HL-60 (cell line): ENCODE results near the gene JARID2.

ENCODE experiments used
- DNase-seq, 2 experiments: peaks; one replicate each; pipeline ENCODE4 v3.0.0-alpha.2; 2010 to 2020; ENCODE audit warnings: low read depth in 1 of 2, low spot score in 1 of 2
- H3K27ac ChIP-seq: fragments of 250-450 bp; sonication (Bioruptor Pico); replicated peaks from 2 replicates; pipeline ENCODE4 v1.5.1; 2020; ENCODE audit warnings: mild to moderate bottlenecking, moderate library complexity
- H3K27me3 ChIP-seq: fragments of 250-450 bp; sonication (Bioruptor Pico); 2 replicates; pipeline ENCODE4 v1.5.1; 2021; ENCODE audit warnings: mild to moderate bottlenecking, moderate library complexity; ENCODE audit not compliant: insufficient read depth, poor library complexity, severe bottlenecking
- H3K4me3 ChIP-seq: replicated peaks from 2 replicates; pipeline ENCODE4 v1.5.1; 2011; ENCODE audit warnings: mild to moderate bottlenecking, control low read depth, low read length; ENCODE audit not compliant: insufficient read depth
- GABPA ChIP-seq: IDR thresholded peaks from 2 replicates; pipeline ENCODE4 v1.6.1; 2012; ENCODE audit warnings: low read depth
- POLR2AphosphoS5 ChIP-seq: IDR thresholded peaks from 2 replicates; pipeline ENCODE4 v1.6.1; 2012; ENCODE audit warnings: low read depth
- SPI1 ChIP-seq: IDR thresholded peaks from 2 replicates; pipeline ENCODE4 v1.6.1; 2012; ENCODE audit warnings: low read depth, mild to moderate bottlenecking, borderline replicate concordance
- TF ChIP-seq, protein P1 (sequence below): IDR thresholded peaks from 2 replicates; pipeline ENCODE4 v1.6.1; 2012; ENCODE audit warnings: low read depth; ENCODE audit not compliant: insufficient replicate concordance
- TF ChIP-seq, protein P2 (sequence below): IDR thresholded peaks from one replicate; pipeline ENCODE4 v1.5.1; 2011; ENCODE audit warnings: low read length, control low read depth, inconsistent platforms; ENCODE audit not compliant: insufficient read depth

JARID2 gene

DNA sequence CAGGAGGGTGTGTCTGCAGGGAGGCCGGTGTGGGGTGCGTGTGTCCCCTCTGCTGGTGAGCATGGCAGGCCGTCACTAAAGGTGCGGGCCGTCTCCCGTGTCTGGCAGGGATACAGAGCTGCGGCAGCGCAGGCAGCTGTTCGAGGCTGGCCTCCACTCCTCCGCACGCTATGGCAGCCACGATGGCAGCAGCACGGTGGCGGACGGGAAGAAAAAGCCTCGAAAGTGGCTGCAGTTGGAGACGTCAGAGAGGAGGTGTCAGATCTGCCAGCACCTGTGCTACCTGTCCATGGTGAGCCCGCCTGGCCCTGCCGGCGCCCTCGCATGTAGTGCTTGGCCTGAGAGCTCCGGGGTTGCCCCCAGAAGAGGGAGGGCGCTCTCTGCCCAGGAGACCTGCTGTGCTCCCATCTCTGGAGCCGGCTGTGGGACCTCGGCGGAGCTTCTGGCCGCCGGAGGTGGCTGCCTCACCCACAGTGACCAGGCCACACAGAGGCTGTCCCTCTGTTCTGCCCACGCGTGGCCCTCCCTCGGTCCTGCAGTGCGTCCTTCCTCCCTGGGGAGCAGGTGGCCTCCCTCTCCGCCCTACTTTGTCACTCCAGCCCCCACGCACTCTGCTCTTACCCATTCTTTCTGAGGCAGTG, 267.4 kb downstream of the JARID2 start:
- Histone ChIP-seq H3K27me3 (no peaks in the 10 kb centered on the region), H3K4me3 (no peak overlapping the region), H3K27ac (no peak overlapping the region)
- no peak for TF ChIP-seq GABPA
- no peak for DNase-seq

DNA sequence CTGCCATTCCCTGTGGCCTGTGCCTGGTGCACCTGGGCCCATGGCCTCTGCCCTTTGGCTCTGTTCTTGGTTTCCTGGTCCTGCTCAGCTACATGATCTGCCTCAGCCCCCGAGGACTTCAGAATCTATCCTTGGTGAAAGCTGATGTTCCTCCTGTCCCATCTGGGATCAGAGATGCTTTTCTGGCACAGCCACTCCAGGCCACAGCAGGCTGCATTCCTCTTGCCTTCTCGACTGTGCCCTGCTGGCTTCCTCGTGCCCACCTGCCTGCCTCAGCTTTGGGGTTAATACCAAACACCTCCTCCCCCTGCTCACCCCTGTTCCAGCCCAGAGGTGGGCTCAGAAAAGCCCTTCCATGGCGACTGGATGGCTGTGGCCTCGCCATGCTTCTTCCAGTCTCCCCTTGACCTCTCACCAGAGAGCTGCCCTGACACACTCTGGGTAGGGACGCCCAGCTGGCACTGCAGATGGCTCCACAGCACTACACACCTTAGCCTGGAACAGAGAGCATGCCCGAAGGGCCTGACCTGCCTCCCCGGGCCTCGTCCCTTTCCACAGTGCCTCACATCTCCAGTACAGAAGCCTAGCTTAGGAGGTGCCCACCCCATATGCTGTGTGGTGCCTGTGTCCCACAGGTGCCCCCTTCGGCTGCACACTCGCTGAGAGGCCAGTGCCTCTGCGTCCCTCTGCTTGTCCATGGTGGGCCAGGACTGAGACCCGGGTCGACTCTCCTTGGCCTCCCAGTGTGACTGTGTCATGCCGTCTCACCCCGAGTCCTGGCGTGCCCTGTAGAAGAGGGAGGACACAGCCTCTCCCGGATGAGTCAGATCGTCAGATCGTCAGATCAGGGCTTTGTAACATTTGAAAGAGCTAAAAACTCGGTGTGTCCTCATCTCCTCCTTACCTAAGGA, 268.2 kb downstream of the JARID2 start:
- Histone ChIP-seq H3K27ac (no peak overlapping the region), H3K4me3 (no peak overlapping the region), H3K27me3 (no peaks in the 10 kb centered on the region)
- no peak for DNase-seq
- no peak for TF ChIP-seq GABPA
- TF ChIP-seq SPI1: no peak
- TF ChIP-seq, protein P1, sequence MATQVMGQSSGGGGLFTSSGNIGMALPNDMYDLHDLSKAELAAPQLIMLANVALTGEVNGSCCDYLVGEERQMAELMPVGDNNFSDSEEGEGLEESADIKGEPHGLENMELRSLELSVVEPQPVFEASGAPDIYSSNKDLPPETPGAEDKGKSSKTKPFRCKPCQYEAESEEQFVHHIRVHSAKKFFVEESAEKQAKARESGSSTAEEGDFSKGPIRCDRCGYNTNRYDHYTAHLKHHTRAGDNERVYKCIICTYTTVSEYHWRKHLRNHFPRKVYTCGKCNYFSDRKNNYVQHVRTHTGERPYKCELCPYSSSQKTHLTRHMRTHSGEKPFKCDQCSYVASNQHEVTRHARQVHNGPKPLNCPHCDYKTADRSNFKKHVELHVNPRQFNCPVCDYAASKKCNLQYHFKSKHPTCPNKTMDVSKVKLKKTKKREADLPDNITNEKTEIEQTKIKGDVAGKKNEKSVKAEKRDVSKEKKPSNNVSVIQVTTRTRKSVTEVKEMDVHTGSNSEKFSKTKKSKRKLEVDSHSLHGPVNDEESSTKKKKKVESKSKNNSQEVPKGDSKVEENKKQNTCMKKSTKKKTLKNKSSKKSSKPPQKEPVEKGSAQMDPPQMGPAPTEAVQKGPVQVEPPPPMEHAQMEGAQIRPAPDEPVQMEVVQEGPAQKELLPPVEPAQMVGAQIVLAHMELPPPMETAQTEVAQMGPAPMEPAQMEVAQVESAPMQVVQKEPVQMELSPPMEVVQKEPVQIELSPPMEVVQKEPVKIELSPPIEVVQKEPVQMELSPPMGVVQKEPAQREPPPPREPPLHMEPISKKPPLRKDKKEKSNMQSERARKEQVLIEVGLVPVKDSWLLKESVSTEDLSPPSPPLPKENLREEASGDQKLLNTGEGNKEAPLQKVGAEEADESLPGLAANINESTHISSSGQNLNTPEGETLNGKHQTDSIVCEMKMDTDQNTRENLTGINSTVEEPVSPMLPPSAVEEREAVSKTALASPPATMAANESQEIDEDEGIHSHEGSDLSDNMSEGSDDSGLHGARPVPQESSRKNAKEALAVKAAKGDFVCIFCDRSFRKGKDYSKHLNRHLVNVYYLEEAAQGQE: no peak
- TF ChIP-seq, protein P2, sequence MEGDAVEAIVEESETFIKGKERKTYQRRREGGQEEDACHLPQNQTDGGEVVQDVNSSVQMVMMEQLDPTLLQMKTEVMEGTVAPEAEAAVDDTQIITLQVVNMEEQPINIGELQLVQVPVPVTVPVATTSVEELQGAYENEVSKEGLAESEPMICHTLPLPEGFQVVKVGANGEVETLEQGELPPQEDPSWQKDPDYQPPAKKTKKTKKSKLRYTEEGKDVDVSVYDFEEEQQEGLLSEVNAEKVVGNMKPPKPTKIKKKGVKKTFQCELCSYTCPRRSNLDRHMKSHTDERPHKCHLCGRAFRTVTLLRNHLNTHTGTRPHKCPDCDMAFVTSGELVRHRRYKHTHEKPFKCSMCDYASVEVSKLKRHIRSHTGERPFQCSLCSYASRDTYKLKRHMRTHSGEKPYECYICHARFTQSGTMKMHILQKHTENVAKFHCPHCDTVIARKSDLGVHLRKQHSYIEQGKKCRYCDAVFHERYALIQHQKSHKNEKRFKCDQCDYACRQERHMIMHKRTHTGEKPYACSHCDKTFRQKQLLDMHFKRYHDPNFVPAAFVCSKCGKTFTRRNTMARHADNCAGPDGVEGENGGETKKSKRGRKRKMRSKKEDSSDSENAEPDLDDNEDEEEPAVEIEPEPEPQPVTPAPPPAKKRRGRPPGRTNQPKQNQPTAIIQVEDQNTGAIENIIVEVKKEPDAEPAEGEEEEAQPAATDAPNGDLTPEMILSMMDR: no peak
- TF ChIP-seq POLR2AphosphoS5: no peak

DNA sequence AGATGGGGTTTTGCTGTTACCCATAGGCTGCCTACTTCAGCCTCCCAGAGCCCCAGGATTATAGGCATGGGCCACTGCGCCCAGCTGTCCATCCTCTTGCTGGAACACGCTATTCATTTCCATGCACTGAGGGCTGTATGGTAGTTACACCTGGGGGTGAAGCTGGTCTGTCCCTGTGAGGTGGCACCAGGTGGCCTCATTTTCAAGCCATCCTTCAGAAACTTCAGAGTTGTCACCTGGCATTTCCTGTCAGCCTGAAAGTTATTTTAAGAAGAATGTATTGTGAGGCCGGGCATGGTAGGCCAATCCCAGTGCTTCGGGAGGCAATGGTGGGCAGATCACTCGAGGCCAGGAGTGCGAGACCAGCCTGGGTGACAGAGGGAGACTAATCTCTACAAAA, 269.4 kb downstream of the JARID2 start:
- Histone ChIP-seq H3K27ac (no peak overlapping the region), H3K4me3 (no peak overlapping the region), H3K27me3 (no peaks in the 10 kb centered on the region)
- no peak for TF ChIP-seq GABPA
- TF ChIP-seq SPI1: no peak
- no peak for TF ChIP-seq POLR2AphosphoS5
- TF ChIP-seq, protein P1: no peak
- TF ChIP-seq, protein P2: no peak
- no peak for DNase-seq

DNA sequence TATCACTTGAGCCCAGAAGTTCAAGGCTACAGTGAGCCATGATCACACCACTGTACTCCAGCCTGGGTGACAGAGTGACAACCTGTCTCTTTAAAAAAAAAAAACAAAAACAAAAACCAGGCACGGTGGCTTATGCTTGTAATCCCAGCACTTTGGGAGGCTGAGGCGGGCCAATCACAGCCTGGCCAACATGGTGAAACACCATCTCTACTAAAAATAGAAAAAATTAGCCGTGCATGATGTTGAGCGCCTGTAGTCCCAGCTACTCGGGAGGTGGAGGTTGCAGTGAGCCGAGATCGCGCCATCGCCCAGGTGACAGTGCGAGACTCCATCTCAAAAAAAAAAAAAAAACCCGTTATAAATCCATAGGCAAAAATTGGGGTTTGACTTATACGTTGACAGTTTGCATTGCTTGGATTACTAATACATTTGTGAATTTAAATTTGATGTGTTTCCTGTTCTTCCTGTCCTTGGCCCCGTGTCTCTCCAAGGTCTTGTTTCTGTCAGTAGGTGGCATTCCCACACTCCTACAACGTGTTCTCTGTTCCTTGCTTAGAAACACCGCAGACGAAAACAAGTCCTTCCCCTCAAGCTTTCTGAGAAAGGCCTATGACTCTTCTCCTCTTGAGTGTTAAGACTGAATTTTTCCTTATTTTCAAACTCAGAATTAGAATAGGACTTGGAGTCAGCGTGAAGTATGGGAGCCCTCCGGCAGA, 269.9 kb downstream of the JARID2 start:
- H3K27ac ChIP-seq: no peak overlapping the region
- TF ChIP-seq GABPA (no peak), SPI1 (no peak)
- TF ChIP-seq, protein P1: no peak
- TF ChIP-seq, protein P2: no peak
- H3K4me3 ChIP-seq: no peak overlapping the region
- H3K27me3 ChIP-seq: no peaks in the 10 kb centered on the region
- DNase-seq: no peak
